ENCODE results near the gene PKHD1.

PKHD1 gene

DNA sequence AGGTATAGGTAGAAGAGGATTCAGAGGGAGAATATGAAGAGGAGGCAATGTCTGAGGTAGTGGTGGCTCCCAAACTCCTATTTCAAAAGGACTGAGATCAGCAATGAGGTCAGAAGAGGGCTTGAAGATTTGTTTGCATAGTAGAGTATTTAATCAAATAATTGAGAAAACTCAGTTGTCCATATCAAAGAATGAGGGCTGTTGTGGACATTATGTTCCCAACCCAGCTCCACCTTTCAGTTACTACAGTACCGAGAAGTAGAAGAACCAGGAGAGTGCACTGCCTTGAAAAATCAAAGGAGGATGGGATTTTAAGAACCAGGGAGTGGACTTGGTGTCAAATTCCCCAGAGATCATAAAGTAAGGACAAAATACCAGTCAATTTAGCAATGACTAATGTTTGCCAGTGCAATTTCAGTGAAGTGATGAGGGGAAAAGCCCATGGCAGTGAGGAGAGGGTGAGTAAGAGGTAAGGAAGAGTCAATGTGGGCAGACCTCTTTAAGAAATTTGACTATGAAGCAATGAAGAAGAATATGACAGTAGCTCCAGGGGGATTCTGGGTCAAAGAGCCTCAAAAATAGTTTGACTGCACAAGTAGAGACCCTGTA is 382.4 kb downstream of the PKHD1 start:
- TF ChIP-seq, protein P1, sequence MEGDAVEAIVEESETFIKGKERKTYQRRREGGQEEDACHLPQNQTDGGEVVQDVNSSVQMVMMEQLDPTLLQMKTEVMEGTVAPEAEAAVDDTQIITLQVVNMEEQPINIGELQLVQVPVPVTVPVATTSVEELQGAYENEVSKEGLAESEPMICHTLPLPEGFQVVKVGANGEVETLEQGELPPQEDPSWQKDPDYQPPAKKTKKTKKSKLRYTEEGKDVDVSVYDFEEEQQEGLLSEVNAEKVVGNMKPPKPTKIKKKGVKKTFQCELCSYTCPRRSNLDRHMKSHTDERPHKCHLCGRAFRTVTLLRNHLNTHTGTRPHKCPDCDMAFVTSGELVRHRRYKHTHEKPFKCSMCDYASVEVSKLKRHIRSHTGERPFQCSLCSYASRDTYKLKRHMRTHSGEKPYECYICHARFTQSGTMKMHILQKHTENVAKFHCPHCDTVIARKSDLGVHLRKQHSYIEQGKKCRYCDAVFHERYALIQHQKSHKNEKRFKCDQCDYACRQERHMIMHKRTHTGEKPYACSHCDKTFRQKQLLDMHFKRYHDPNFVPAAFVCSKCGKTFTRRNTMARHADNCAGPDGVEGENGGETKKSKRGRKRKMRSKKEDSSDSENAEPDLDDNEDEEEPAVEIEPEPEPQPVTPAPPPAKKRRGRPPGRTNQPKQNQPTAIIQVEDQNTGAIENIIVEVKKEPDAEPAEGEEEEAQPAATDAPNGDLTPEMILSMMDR (IDR thresholded peaks at IDR 0.05; ENCODE audit: extremely low read depth, insufficient read depth, missing control alignments) = no peak
- in situ Hi-C loops (cut with MboI; ENCODE audit: low pct_unique_long_range_greater_than_20kb, low sequenced_read_pairs, unreplicated experiment) = no loop called here

DNA sequence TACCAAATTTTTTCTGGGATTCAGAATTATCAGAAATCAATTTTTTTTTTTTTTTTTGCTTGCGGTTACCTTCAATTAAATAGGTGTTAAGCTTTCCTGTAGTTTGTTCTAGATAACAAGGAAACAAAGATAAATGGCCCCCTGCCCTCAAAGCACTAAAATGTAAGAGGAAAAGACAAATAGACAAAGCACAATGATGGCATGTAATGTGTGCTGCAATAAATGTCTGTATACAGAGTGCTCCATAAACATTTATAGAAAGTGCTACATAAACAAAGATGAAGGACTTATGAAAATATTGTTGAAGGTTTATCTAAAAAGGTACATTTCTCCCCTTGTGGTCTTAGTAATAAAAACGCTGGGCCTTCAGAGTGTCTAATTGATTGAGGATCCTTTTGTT is 384.6 kb downstream of the PKHD1 start:
- no peak for DNase-seq (ENCODE audit: low spot score)
- in situ Hi-C loops (cut with MboI; ENCODE audit: low pct_unique_long_range_greater_than_20kb, low sequenced_read_pairs, unreplicated experiment) = no loop called here
- TF ChIP-seq, protein P1 (IDR thresholded peaks at IDR 0.05; ENCODE audit: extremely low read depth, insufficient read depth, missing control alignments) = no peak

More for the DNA sequence above, 382.4 kb downstream of the PKHD1 start:
- DNase-seq (ENCODE audit: low spot score) = no peak

DNA sequence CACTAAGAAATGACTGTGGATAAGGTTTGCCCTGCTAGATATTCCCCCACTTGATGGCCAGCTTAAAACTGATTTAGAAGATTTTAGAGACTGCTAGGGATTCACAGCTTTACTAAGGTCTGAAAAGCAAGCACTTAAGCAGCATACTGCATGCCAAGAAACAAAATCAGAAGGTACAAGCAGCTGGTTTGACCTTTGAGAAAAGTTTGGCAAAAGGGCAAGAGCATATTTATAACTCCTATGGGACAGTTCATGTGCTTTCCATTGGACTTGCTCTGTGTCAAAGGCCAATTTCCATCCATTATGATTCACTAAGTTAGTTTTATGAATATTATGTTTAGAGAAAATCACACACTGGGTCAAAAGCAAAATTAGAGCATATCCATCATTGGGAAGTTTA is 402.8 kb downstream of the PKHD1 start:
- TF ChIP-seq, protein P1 (IDR thresholded peaks at IDR 0.05; ENCODE audit: extremely low read depth, insufficient read depth, missing control alignments) = no peak
- no peak for DNase-seq (ENCODE audit: low spot score)
- in situ Hi-C loops (cut with MboI; ENCODE audit: low pct_unique_long_range_greater_than_20kb, low sequenced_read_pairs, unreplicated experiment) = no loop called here

DNA sequence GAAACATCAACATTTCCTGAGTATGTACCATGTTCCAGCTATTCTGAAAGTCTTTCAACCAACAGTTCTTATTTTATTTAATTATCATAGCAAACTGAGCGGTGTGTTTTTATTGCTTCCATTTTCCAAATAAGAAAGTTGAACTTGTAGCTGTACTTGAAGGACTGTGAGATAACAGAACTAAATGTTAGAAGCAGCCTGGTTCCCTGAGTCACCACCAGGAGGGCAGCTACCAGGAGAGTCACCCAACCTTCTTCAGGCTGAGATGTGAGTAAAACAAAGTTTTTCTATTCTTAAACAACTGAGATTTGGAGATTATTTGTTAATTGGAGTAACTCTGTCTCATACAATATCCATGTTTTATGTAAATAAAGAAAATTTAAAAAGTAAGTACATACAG is 403.4 kb downstream of the PKHD1 start:
- TF ChIP-seq, protein P1 (IDR thresholded peaks at IDR 0.05; ENCODE audit: extremely low read depth, insufficient read depth, missing control alignments) = no peak
- no peak for DNase-seq (ENCODE audit: low spot score)
- in situ Hi-C loops (cut with MboI; ENCODE audit: low pct_unique_long_range_greater_than_20kb, low sequenced_read_pairs, unreplicated experiment) = no loop called here

DNA sequence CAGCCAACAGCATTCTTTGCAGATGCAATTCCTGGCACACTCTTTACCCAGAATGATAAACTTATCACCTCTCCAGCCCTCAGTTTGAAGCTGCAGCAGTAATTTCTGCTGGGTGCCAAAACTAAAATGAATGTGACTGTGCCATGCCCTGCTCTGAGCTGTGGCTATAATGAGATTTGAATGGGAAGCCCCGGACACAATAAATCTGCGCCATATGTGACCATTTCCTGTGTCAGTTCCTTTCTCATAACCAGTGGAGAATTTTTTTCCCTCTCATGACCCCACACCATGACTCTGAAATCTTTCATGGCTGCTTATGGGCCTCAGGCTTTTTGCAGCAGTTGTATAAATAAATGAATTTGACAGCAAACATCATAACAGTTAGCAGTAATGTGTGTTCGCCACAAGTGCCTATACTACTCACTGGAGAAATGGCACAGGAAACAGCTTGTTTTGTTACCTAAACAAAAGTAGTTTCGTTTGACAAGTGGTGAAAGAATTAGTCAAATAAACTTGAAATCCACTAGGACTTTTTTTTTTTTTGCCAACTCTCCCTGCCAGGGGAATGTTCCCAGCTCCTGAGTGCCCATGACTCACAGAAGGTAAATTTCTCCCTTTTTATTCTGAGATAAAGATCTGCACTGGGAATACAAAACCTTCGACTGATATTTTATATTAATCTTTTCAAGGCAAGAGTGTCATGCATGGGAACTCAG is 408.4 kb downstream of the PKHD1 start:
- TF ChIP-seq, protein P1 (IDR thresholded peaks at IDR 0.05; ENCODE audit: extremely low read depth, insufficient read depth, missing control alignments) = no peak
- DNase-seq (ENCODE audit: low spot score) = no peak

DNA sequence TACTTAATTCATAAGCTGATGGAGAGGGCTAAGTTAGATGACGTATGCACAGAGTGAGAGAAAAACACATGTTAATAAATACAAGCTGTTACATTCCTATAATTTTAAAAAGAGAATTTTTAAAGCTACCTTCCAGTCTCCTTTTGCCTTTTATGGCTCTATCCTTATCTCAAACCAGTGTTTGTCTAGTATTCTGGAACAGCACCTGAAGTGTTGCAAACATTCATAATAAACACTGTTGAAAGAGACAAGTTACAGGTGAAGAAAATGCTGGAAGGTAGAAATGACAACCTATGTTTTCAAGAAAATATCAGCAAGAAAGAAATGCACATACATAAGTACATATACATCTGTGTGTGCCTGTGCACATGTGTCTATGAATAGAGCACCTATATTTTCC is 409.1 kb downstream of the PKHD1 start:
- in situ Hi-C loops (cut with MboI; ENCODE audit: low pct_unique_long_range_greater_than_20kb, low sequenced_read_pairs, unreplicated experiment) = no loop called here
- TF ChIP-seq, protein P1 (IDR thresholded peaks at IDR 0.05; ENCODE audit: extremely low read depth, insufficient read depth, missing control alignments) = no peak
- DNase-seq (ENCODE audit: low spot score) = no peak

More for the DNA sequence above, 408.4 kb downstream of the PKHD1 start:
- in situ Hi-C loops (cut with MboI; ENCODE audit: low pct_unique_long_range_greater_than_20kb, low sequenced_read_pairs, unreplicated experiment) = no loop called here
